GM21381 (cell line): ENCODE results near the gene WNT9A.
"Not testable (repeated sequence)": the region's sequence is repeated elsewhere in the genome, so short reads cannot be mapped to it uniquely, and the experiment has no call there.

Source experiments
- ATAC-seq: cut with Tn5 transposase; IDR thresholded peaks from one replicate; pipeline ENCODE4 v1.9.1; 2021; ENCODE audit warnings: mild to moderate bottlenecking, moderate library complexity; ENCODE audit not compliant: unreplicated experiment

WNT9A gene

GRCh38 chr1:227889047-227889862, 58.5 kb downstream of the WNT9A start:
- no peak for ATAC-seq

- ATAC-seq: no peak
These were observed 59.2 kb downstream of the WNT9A start for GRCh38 chr1:227888404-227889046.

DNA sequence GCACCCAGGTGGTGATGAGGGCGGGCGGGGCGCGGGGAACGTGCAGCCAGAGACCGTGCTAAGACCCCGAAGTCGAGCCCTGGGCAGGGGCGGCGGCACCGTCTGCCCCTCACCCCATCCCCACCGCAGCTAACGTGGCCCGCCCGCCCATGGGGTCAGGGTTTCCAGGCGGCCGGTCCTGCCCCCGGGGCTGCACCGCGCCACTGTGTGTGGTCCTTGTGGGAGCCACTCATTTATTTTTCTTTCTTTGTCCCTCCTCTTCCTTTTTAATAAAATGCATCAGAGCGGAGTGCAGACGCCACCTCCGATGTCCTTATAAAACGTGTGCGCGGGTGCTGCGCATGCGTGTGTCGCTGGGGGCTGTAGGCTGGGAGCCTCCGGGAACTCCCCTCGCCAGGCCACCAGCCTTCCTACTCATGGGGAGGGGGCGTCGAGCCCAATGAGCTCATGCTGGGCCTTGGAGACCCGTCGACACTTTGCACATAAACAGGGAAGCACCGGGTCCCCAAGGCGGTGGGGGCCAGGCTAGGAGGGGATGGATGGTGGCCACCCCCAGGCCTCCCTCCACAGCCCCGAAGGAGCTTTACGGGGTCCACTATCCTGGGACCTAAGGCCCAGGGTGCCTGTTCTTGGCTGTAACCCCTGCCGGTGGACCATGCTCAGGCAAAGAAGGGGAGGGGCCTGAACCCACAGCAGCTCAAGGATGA, 59.9 kb downstream of the WNT9A start:
- no peak for ATAC-seq

DNA sequence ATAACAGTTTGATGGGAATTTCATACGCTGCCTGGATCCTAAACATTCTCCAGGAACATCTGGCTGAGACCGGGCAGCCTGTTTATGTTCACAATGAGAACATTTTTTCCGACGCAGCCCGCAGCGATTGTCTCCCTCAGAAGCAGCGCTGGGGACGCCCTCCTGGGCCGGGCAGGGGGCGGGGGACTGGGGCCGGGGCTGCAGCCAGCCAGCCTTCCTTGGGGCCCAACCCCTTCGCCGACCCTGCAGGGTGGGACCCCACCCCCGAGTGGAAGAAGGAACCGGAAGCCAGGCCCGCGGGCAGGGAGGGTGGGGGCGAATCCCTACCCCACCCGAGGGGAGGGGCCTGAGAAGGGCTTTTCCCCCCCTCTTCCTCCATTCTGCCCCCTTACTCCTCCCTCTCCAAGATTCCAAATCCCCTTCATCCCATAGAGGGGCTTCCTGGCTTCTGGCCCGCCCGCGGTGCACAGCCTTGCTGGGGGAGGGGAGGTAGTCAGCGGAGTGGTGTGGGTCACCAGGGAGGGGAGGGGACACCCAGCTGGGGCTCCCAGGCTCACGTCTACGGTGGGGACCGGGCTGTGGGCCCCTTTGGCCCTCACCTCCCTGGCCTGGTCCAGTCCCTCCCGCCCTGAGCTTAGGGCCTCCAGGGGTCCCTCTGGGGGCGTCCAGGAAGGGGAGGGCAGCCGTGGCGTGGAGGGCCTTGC, 60.6 kb downstream of the WNT9A start:
- no peak for ATAC-seq

GRCh38 chr1:227886503-227886961, 61.2 kb downstream of the WNT9A start:
- no peak for ATAC-seq

DNA sequence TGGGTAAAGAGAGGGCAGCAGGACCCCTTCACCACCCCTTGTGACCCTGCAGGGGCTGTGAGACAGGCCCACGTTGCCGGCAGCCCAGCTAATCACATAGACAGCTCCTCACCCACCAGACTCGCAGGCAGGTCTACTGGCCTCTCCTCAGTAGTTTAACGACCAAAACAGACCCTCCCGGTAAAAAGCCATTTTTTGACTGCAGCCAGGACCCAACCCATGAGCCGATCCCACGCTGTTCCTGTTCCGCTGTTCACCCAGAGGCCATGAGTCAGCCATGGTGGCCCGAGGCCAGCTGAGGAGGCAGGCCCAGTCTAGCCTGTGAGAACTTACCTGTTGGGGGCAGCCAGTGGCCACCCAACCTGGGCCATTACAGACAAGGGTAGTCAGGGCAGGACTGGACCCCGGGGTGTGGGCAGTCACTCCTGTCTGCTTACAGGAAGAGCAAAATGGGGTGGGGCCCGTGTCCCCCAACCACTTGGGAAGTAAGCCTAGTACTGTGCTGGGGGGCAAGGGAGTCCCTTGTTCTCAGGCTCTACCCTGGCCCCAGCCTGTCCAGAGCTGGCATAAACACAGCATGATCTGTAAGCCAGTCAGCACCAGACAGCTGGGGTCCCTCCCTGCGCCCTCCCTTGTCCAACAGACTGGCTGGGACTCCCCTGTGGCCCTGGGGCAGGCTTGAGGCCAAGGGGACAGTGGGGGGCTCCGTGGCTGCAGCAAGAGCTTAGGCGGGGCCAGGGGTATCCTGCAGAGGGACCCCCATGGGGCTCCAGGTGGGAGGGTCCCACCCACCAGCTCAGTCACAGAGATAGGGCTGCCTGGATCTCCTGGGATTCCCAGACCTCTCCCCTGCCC, 61.9 kb downstream of the WNT9A start:
- ATAC-seq: no peak

DNA sequence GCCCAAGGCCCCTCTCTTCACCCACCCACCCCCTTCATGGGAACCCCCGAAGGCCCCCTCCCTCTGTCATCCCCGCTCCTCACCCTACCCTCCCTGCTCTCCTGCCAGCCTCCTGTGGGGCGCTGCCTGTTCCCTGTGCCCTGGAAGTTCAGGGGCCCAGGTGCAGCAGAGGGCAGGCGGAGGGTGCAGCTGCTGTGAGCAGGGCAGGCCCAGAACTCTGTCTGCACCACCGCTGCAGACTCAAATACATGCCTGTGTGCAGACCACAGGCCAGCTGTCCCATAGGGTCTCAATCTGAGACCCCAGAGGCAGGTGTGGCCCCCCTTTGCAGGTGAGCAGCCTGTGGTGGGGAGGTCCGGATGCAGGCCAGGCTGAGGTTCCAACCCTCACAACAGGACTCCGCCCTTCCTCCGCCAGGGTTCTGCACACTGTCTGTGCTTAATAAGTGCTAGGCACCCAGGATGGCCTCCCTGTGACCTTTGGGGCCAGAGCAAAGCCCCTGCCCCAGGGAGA, 62.5 kb downstream of the WNT9A start:
- ATAC-seq: no peak

- ATAC-seq: no peak
These were observed 63.2 kb downstream of the WNT9A start for GRCh38 chr1:227884370-227885134.

- ATAC-seq: no peak
These were observed 64.0 kb downstream of the WNT9A start for GRCh38 chr1:227883641-227884301.

GRCh38 chr1:227883073-227883520, 64.6 kb downstream of the WNT9A start:
- no peak for ATAC-seq

GRCh38 chr1:227880342-227880924, 67.3 kb downstream of the WNT9A start:
- ATAC-seq: no peak

DNA sequence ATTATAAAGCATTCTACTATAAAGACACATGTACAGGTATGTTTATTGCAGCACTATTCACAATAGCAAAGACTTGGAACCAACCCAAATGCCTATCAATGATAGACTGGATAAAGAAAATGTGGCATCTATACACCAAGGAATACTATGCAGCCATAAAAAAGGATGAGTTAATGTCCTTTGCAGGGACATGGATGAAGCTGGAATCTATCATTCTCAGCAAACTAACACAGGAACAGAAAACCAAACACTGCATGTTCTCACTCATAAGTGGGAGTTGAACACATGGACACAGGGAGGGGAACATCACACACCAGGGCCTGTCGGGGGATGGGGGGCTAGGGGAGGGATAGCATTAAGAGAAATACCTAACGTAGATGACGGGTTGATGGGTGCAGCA, 69.9 kb downstream of the WNT9A start:
- ATAC-seq: not testable (repeated sequence)

DNA sequence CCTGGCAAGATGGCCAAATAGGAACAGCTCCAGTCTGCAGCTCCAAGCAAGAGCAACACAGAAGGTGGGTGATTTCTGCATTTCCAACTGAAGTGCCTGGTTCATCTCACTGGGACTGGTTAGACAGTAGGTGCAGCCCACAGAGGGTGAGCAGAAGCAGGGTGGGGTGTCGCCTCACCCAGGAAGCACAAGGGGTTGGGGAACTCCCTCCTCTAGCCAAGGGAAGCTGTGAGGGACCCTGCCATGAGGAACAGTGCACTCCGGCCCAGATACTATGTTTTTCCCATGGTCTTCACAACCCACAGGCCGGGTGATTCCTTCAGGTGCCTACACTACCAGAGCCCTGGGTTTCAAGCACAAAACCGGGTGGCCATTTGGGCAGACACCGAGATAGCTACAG, 75.8 kb downstream of the WNT9A start:
- ATAC-seq: not testable (repeated sequence)

- no peak for ATAC-seq
These were observed 77.4 kb downstream of the WNT9A start for GRCh38 chr1:227870366-227870765.

GRCh38 chr1:227869851-227870305, 77.9 kb downstream of the WNT9A start:
- ATAC-seq: no peak

DNA sequence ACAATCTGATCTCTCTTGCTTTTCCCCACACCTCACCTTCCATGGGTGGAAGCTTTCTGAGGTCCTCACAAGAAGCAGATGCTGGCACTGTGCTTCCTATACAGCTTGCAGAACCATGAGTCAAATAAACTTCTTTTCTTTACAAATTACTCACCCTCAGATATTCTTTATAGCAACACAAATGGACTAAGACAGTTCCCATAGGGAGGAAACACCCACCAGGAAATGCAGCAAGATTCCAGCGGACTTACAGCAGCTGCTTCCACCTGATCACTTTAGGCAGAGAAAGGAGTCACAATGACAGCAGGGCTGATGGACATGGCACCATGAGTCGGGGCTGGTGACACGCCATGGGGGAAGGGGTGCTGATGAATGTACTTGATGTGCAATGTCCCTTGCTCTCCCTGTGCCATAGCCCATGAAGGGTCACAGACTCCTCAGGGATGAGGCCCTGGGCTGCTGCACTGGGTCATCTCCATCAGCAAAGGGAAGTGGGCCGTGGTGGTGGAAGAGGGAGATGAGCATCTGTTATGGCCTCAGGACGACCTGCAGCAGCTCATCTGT, 78.4 kb downstream of the WNT9A start:
- no peak for ATAC-seq
